Suprapubic skin (tissue), 3 donors: ENCODE measurements around the gene MTA3.

Experiments used
- CTCF ChIP-seq, 2 donors: fragments of 200-600 bp in 1 of 2; fragments of 450-650 bp in 1 of 2; sonication (generic) in 1 of 2; IDR thresholded peaks; one replicate each; pipeline ENCODE4 v1.5.1; 2016 to 2019; ENCODE audit warnings: antibody characterized with exemption in 2 of 2, mild to moderate bottlenecking in 1 of 2, moderate library complexity in 1 of 2
- POLR2A ChIP-seq, 2 donors: fragments of 450-650 bp; IDR thresholded peaks; one replicate each; pipeline ENCODE4 v1.6.1; 2017; ENCODE audit warnings: antibody characterized with exemption in 2 of 2, mild to moderate bottlenecking in 2 of 2, moderate library complexity in 2 of 2

- TF ChIP-seq CTCF (IDR thresholded peaks at IDR 0.05) (no peak), POLR2A (IDR thresholded peaks at IDR 0.05) (no peak)
These were observed 186.9 kb downstream of the MTA3 start for GRCh38 chr2:42755191-42755880.
